ENCODE data around the gene FMN1. TPM values are rescaled to one million over a fixed set of nuclear protein-coding genes. Genes with fewer than 3 reads are reported as not detected.

Gene FMN1
- polyA plus RNA-seq, 3 donors, result 0.28 to 3.7 (median 0.34) TPM

DNA sequence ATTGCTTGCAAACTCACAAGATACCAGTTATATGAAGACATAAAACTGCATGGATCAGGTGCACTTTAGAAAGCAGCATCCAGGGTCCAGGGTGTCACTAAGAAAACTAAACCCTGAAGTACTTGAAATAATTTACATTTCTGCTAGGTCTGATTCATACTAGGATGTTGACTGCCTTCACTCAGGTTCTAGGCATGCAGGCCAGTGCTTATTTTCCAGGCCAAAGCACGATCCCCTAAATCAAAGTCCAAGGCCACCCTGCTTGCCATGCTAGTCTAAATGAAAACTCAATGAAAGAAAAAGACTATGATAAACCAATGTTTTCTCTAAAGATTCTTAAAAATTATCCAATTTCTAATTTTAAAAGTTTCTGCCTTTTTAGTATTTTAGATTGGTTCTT, 427.3 kb downstream of the FMN1 start:
- H3K9ac ChIP-seq (ENCODE audit: insufficient read depth, low read length, poor library complexity, severe bottlenecking), result no peak overlapping the region
- Mint-ChIP-seq H3K4me3 (no peak overlapping the region), H3K9me3 (peaks cover 0 to 7% (median 0%) of the 10 kb centered on the region in 7 donors), H3K27ac (no peak overlapping the region), H3K27me3 (ENCODE audit: low read depth in 3 of 3) (peaks cover 0 to 3% (median 2%) of the 10 kb centered on the region in 3 donors), H3K4me1 (no peaks in the 10 kb centered on the region), H3K36me3 (no peaks in the 10 kb centered on the region)
- DNase-seq, result no peak
- WGBS (ENCODE audit: insufficient coverage), result no CpG with 5 or more reads among the region's 1 CpG
- H2AFZ ChIP-seq (ENCODE audit: insufficient read depth, low read depth, low read length, poor library complexity, severe bottlenecking), result no peak overlapping the region
- H3K36me3 ChIP-seq (replicated peaks in 1 of 2; ENCODE audit: control insufficient read depth in 1 of 2, insufficient read depth in 2 of 2, low read length in 2 of 2), result peaks cover 0 to 2% of the 10 kb centered on the region in 2 donors
- H3K27me3 ChIP-seq (ENCODE audit: control insufficient read depth in 2 of 2, insufficient read depth in 2 of 2, low read length in 2 of 2), result no peaks in the 10 kb centered on the region
- no peak for TF ChIP-seq CTCF (IDR thresholded peaks at IDR 0.05)
- intact Hi-C loops (cut with micrococcal nuclease), result no loop called here
- H3K4me1 ChIP-seq (ENCODE audit: control insufficient read depth in 1 of 2, insufficient read depth in 2 of 2, low read length in 2 of 2), result no peaks in the 10 kb centered on the region
- no peak overlapping the region for H3K4me2 ChIP-seq (replicated peaks; ENCODE audit: extremely low read depth, low read length, poor library complexity, severe bottlenecking)
- H3K9me3 ChIP-seq (replicated peaks in 1 of 2; ENCODE audit: control insufficient read depth in 1 of 2, insufficient read depth in 1 of 2, low read length in 2 of 2), result no peaks in the 10 kb centered on the region
- H3K27ac ChIP-seq (ENCODE audit: low read depth in 1 of 2, low read length in 2 of 2), result no peak overlapping the region
- no peaks in the 10 kb centered on the region for H3K79me2 ChIP-seq (ENCODE audit: insufficient read depth, low read length)
- H3K4me3 ChIP-seq (replicated peaks in 1 of 3; ENCODE audit: low read depth in 2 of 3, low read length in 3 of 3), result no peak overlapping the region
- H4K20me1 ChIP-seq (ENCODE audit: insufficient read depth, low read length), result no peaks in the 10 kb centered on the region

DNA sequence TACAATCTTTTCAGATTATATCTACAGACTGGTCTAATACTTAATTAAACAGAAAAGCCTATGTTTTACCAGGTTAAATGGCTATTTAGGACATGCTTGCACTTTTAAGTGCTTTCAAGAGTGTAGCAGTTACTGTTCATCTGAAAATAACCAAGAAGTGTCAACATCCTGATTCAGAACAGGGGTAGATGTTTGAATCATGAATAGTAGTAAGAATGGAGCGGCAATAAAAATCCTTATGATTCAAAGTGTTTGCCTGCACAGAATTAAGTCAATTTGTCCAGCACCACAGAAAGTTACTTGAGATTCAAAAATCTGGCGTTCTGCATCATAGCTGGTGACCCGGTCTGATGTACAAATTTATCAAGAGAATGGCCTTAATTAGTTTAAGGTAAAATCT, 428.4 kb downstream of the FMN1 start:
- Mint-ChIP-seq H3K4me3 (no peak overlapping the region), H3K4me1 (no peaks in the 10 kb centered on the region), H3K27me3 (ENCODE audit: low read depth in 3 of 3) (peaks cover 0 to 3% (median 2%) of the 10 kb centered on the region in 3 donors), H3K36me3 (no peaks in the 10 kb centered on the region), H3K9me3 (peaks cover 0 to 9% (median 0%) of the 10 kb centered on the region in 7 donors), H3K27ac (no peak overlapping the region)
- Histone ChIP-seq H3K4me1 (ENCODE audit: control insufficient read depth in 1 of 2, insufficient read depth in 2 of 2, low read length in 2 of 2) (no peaks in the 10 kb centered on the region), H3K9ac (ENCODE audit: insufficient read depth, low read length, poor library complexity, severe bottlenecking) (no peak overlapping the region), H3K79me2 (ENCODE audit: insufficient read depth, low read length) (no peaks in the 10 kb centered on the region), H3K9me3 (replicated peaks in 1 of 2; ENCODE audit: control insufficient read depth in 1 of 2, insufficient read depth in 1 of 2, low read length in 2 of 2) (no peaks in the 10 kb centered on the region), H3K36me3 (replicated peaks in 1 of 2; ENCODE audit: control insufficient read depth in 1 of 2, insufficient read depth in 2 of 2, low read length in 2 of 2) (no peaks in the 10 kb centered on the region), H3K27ac (ENCODE audit: low read depth in 1 of 2, low read length in 2 of 2) (no peak overlapping the region), H3K27me3 (ENCODE audit: control insufficient read depth in 2 of 2, insufficient read depth in 2 of 2, low read length in 2 of 2) (no peaks in the 10 kb centered on the region), H3K4me3 (replicated peaks in 1 of 3; ENCODE audit: low read depth in 2 of 3, low read length in 3 of 3) (no peak overlapping the region), H4K20me1 (ENCODE audit: insufficient read depth, low read length) (no peaks in the 10 kb centered on the region), H2AFZ (ENCODE audit: insufficient read depth, low read depth, low read length, poor library complexity, severe bottlenecking) (no peak overlapping the region), H3K4me2 (replicated peaks; ENCODE audit: extremely low read depth, low read length, poor library complexity, severe bottlenecking) (no peak overlapping the region)
- intact Hi-C loops (cut with micrococcal nuclease), result no loop called here
- 0% methylated on average over 1 of the region's 3 CpGs for WGBS (ENCODE audit: insufficient coverage)
- no peak for DNase-seq
- TF ChIP-seq CTCF (IDR thresholded peaks at IDR 0.05), result no peak
